GM18508 (cell line): ENCODE results near the gene LDLRAD4.
"Not testable (repeated sequence)": the region's sequence is repeated elsewhere in the genome, so short reads cannot be mapped to it uniquely, and the experiment has no call there.

ENCODE experiments used
- ATAC-seq: cut with Tn5 transposase; IDR thresholded peaks from one replicate; pipeline ENCODE4 v1.9.1; 2021; ENCODE audit warnings: moderate number of reproducible peaks; ENCODE audit not compliant: insufficient read depth, unreplicated experiment

The LDLRAD4 gene

GRCh38 chr18:13320891-13321425 is 102.4 kb downstream of the LDLRAD4 start:
- ATAC-seq, result no peak

GRCh38 chr18:13321923-13322322 is 103.4 kb downstream of the LDLRAD4 start:
- no peak for ATAC-seq

GRCh38 chr18:13323186-13323585 is 104.6 kb downstream of the LDLRAD4 start:
- no peak for ATAC-seq

- no peak for ATAC-seq
Measured at GRCh38 chr18:13324880-13325279, 106.3 kb downstream of the LDLRAD4 start.

- ATAC-seq, result no peak
Measured at GRCh38 chr18:13328213-13328612, 109.7 kb downstream of the LDLRAD4 start.

- no peak for ATAC-seq
Measured at GRCh38 chr18:13330996-13331395, 112.4 kb downstream of the LDLRAD4 start.

DNA sequence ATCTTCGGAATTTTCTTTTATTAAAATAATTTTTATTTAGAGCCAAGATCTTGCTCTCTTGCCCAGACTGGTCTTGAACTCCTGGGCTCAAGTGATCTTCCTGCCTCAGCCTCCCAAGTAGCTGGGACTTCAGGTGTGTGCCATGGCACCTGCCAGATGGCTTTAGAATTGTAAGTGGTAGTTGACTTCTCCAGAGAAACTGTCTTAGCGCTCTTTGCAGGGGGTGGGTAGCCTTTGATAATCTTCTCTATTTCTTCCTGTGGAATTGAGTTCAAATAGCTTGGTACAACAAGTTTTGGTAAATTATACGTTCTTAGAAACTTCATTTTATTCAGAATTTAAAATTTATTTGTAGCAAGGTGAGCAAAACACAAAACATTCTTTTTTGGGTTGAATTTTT is 113.3 kb downstream of the LDLRAD4 start:
- ATAC-seq, result no peak

- no peak for ATAC-seq
Measured at GRCh38 chr18:13332874-13333273, 114.3 kb downstream of the LDLRAD4 start.

- no peak for ATAC-seq
Measured at GRCh38 chr18:13335903-13336302, 117.3 kb downstream of the LDLRAD4 start.

DNA sequence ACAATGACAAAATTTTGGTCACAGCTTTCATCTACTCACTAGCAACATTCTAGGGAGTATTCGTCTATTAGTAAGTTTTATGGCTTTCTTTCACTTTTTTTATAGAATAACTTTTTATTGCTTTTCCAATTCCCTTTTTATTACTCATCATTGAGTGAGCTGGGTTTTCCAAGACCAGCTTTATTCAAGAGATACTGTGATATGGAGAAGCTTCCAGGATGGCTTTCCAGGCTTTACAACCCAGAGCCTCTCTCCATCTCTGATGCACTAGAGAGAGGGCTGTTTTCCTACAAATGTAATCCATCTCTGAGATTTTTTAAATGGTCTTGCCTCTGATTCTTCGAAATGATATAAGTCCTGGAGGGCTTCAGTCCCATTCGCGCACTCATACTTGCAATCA is 118.3 kb downstream of the LDLRAD4 start:
- no peak for ATAC-seq

- ATAC-seq, result no peak
Measured at GRCh38 chr18:13337369-13337768, 118.8 kb downstream of the LDLRAD4 start.

DNA sequence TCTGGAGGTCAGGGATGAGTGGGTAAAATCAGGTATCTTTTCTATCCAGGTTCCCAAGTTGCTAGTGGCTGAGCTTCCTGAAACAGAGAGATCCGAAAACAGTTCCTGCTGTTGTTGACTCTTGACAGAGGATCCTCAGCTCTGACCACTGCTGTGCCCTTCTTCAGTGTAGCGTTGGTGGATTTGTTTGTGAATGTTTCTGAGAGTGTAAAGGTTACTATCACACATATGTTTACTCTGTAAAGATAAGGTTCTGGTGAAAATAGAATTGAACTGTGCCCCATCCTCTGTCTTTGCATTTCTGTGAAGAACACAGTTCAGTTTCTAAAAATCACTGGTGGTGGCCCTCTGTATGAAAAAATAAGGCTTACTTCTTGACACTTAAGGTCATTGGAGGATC is 119.8 kb downstream of the LDLRAD4 start:
- ATAC-seq, result no peak

DNA sequence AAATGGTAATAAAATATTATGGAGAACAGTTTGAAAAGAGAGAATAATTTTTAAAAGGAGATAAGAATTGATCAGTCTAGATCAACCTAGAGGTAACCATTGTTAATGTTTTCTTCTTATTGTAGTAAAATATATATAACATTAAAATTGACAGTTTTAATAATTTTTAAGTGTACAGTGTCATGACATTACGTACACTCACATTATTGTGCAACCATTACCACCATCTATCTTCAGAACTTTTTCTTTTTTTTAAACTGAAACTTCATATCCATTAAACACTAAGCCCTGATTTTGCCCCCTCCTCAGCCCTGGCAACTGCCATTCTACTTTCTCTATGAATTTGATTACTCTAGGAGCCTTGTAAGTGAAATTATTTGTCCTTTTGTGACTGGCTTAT is 121.1 kb downstream of the LDLRAD4 start:
- ATAC-seq, result no peak

DNA sequence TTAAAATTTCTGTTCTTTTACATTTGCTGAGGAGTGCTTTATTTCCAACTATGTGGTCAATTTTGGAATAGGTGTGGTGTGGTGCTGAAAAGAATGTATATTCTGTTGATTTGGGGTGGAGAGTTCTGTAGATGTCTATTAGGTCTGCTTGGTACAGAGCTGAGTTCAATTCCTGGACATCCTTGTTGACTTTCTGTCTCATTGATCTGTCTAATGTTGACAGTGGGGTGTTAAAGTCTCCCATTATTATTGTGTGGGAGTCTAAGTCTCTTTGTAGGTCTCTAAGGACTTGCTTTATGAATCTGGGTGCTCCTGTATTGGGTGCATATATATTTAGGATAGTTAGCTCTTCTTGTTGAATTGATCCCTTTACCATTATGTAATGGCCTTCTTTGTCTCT is 127.9 kb downstream of the LDLRAD4 start:
- ATAC-seq, result not testable (repeated sequence)

DNA sequence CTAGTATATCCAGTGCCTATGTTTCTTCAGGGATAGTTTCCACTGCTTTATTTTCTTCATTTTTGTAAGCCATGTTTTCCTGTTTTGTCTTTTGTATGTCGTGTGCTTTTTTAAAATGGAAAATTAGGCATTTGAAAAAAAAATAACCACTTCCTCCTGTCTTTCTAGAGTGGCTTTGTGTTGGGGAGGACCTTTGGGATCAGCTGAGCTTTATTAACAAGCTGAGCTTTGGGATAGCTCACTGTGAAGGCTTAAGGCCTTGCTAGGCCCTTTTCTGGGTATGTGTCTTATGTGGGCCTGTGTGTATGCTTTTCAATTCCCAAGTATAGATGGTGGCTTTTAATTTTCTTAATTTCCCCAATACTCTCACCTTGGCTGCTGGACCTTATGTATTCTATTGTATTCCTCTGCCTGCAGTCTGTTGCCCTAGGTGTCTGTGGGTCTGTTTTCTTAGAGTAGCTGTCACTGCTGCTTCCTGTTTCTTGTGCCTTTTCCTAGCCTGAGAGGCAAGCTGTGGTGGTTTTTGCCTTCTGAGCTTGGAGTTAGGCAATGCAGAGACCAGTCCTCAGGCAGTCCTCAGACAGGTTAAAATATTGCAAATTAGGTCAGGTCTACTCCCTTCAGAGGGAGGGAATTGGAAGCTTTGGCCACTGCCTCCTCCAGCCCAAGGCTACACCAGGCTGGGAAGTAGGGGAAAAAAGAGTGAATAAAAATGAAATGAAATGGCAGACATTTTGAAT is 134.7 kb downstream of the LDLRAD4 start:
- ATAC-seq, result no peak

GRCh38 chr18:13354402-13354801 is 135.8 kb downstream of the LDLRAD4 start:
- no peak for ATAC-seq

GRCh38 chr18:13356032-13356431 is 137.5 kb downstream of the LDLRAD4 start:
- no peak for ATAC-seq

DNA sequence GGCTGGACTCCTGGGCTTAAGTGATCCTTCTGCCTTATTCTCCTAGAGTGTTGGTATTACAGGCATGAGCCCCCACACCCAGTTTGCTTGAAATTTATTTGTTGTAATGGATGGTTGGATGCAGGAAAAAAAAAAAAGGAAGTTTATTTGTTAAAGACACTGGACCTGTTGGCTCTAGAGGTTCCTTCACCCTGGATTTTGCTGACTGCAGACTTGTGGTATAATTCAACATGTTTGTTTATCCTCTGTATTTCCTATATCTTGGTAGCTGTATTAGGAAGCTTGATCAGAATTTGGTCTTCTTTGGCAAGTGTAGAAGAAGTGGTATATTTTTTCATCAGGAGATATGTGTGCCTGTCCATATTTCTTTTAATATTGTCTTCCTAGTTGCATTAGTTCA is 138.7 kb downstream of the LDLRAD4 start:
- no peak for ATAC-seq

DNA sequence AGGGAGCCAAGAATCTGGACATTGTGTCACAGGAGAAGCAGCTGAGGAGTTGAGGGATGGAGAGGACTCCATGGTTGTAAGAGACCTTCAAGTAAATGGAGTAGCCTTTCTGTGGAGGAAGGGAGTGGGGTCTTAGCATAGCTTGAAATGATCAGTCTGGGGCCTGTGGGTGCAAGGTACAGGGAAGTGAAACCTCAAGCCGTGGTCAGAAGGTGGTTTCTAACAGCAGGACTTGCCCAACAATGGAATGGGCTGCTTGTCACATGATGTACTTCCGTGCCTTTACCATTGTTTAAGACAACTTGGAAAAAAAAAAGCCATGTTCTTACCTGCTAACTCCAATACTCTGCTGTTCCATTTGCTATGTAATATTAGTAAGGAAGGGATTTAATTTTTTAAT is 140.7 kb downstream of the LDLRAD4 start:
- ATAC-seq, result no peak

DNA sequence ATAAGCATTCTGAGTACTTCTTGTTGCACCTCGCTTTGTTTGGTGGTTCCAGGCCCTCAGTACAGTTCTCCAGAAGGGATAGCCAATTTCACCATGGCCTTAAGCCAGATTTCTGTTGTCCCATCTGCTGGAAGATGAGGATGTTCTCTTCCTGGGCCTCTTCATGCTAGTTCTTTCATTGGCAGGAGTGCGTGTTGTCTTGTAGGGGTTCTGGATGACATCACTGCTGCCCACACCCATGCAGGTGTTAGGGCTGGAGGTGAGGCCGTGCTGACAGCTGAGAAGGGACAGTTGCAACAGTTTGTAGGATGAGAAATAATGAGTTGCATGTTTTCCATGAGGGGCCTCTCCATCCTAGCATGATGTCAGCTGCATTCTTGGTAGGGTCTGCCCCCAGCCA is 142.9 kb downstream of the LDLRAD4 start:
- ATAC-seq, result no peak

- no peak for ATAC-seq
Measured at GRCh38 chr18:13362051-13362450, 143.5 kb downstream of the LDLRAD4 start.

- no peak for ATAC-seq
Measured at GRCh38 chr18:13362607-13363006, 144.0 kb downstream of the LDLRAD4 start.
